GM21423 (cell line): ENCODE results near the gene DDX54.

Source experiments
- ATAC-seq: cut with Tn5 transposase; IDR thresholded peaks from one replicate; pipeline ENCODE4 v1.9.1; 2021; ENCODE audit warnings: mild to moderate bottlenecking, moderate library complexity; ENCODE audit not compliant: unreplicated experiment

The DDX54 gene

DNA sequence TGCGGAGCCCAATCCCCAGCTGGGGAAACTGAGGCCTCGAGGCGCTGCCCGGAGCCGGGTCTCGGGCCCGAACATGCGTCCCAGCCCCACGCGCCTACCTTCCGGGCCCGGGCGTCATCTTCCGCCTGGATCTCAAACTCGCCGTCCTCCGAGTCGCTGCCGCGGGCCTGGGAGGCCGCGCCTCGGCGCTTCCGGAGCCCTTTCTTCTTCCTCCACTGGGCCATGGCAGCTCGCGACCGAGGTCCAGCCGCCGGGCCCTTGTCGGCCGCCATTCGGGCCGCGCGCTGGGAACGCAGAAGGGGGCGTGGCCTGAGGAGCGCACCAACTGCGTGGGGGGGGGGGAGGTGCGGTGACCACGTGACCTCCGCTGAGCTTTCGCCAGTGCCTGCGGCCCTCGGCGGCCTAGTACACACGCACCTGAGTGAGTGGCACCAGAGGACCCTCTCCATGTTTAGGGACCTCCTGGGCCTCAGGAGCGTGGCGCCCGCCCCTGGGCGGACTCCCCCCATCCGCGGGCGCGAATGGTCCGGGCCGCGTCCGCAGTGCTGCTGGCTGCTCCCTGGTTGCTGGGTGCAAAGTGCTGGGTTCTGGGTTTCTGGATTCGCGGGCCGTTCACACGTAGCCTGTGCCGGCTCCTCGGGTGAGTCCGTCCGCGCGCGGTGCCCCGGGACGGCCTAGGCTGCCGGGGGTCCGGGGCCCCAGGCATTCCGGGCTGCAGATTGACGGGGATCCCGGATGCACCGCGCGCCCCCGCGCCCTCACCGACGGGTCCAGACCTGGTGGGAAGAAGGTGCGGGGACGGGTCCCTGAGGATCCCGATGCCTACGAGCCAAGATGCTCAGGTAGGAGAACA lies at the start of gene DDX54, which contains the start of gene RITA1:
DDX54 (minus strand) TSS at position 299 of the 853 bp plus-strand sequence; CDS start at position 272, 27 bp downstream.
RITA1 (plus strand) TSS at position 542 of the 853 bp plus-strand sequence. CDS start 1,026 bp downstream, outside the sequence.
- peak; percentile 50 for ATAC-seq

- no peak for ATAC-seq
These were observed 49.2 kb upstream of the DDX54 start for GRCh38 chr12:113234483-113234882.

GRCh38 chr12:113233967-113234366 lies 48.7 kb upstream of the DDX54 start:
- ATAC-seq: no peak

GRCh38 chr12:113232840-113233585 lies 47.7 kb upstream of the DDX54 start:
- peak; percentile 62 for ATAC-seq

- no peak for ATAC-seq
These were observed 47.0 kb upstream of the DDX54 start for GRCh38 chr12:113232089-113232839.

GRCh38 chr12:113231235-113232088 lies 46.2 kb upstream of the DDX54 start:
- ATAC-seq: no peak

- peak; percentile 2 for ATAC-seq
These were observed 45.3 kb upstream of the DDX54 start for GRCh38 chr12:113230315-113231234.

GRCh38 chr12:113228394-113229028 lies 43.2 kb upstream of the DDX54 start:
- no peak for ATAC-seq

GRCh38 chr12:113227686-113228391 lies 42.6 kb upstream of the DDX54 start:
- ATAC-seq: no peak

DNA sequence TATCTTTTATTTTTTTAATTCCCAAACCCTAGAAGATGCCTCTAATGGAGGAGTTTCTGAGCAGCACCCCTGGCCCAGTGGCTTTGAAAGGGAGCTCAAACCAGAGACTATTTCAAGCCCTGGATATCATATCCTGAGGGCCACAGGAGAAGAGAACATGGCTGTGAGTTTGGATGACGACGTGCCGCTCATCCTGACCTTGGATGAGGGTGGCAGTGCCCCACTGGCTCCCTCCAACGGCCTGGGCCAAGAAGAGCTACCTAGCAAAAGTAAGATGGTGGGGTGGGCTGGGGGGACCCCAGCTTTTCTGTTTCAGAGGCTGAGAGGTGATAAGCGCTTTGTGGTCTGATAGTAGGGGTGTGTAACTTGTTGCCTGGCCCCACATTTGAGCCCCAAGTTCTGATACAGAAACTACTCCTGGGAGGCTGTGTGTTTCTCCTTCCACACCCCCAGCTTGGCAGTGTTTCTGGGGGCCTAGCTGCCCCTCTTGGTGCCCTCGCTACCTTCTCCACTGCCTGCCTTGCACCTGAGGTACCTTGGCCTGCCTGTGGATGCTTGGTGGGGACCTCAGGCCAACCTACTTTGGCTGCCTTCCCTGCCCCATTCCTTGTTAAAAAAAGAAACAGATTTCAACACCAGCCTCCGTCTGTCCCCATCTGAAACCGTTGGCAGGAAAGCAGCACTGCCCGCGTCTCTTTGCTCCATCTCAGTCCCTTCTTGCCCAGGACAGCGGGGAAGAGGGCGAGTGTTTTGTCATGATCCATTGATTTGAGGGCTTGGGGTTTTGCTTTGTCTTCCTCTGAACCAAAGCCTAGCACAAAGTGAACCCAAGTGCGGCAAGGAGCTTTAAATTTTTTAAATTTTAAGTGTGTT lies 41.7 kb upstream of the DDX54 start:
- ATAC-seq: no peak

- ATAC-seq: no peak
These were observed 39.7 kb upstream of the DDX54 start for GRCh38 chr12:113224955-113225354.

DNA sequence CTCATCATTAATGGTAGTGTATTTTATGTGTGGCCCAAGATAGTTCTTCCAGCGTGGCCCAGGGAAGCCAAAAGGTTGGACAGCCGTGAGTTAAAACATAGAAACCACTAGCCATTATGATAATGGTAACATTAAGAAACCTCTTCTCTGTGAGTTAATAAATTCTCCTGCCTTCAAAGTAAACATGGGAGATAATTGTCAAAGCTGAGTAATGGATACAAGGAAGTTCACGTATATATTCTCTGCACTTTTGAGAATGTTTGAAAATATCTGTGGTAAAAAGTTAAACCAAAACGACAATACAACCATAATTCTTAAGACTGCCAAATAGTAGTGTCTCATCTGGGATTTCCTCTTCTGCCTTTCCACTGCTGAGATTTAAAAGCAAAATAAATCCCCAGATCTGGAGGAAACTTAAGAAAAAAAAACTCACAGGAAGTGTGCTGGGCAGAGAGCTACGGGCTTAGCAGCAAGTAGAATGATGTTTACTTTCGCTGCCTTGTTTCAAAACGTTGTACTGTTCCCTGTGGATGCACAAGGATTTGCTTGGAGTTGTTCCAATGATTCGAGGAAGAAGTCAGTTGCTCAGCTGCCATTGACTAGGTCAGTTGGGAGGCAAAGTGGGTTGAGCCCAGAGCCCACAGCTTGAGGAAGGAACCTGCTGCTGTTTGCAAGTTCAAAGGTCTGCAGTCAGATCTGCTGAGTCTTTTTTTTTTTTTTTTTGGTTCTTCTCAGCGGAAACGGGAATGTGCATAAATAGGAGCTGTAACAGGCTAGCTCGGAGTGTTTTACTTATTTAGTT lies 37.7 kb upstream of the DDX54 start:
- no peak for ATAC-seq

- ATAC-seq: peak; percentile 0
These were observed 36.9 kb upstream of the DDX54 start for GRCh38 chr12:113221997-113222729.

- peak; percentile 88 for ATAC-seq
These were observed 36.1 kb upstream of the DDX54 start, which contains the start of gene TPCN1 for GRCh38 chr12:113221181-113221996. Gene TPCN1 (plus strand): TSS chr12:113221464. CDS start chr12:113226853, 5,389 bp downstream.
